ENCODE measurements around the gene CCDC88C. TPM values are rescaled to one million over a fixed set of nuclear protein-coding genes. Genes with fewer than 3 reads are reported as not detected.

Gene CCDC88C
- total and polyA plus RNA-seq, 12 donors = 1.5 to 6.5 (median 3.4) TPM

- 91 to 92% (median 91%) methylated on average over 24 to 26 of the region's 26 CpGs for WGBS, 4 donors
- no peaks in the 10 kb centered on the region for H3K36me3 ChIP-seq (replicated peaks in 1 of 2)
- intact Hi-C loops (cut with DNase I) = no loop called here
- H3K4me3 ChIP-seq = no peak overlapping the region
- H3K27me3 ChIP-seq = no peaks in the 10 kb centered on the region
- no peaks in the 10 kb centered on the region for H3K9me3 ChIP-seq (replicated peaks in 1 of 3)
- no peak overlapping the region for H3K27ac ChIP-seq
- TF ChIP-seq POLR2A (IDR thresholded peaks at IDR 0.05) (no peak), CTCF (IDR thresholded peaks at IDR 0.05) (no peak)
- peaks cover 0 to 25% of the 10 kb centered on the region in 2 donors for H3K4me1 ChIP-seq (replicated peaks in 1 of 2)
- DNase-seq = no peak
Measured at GRCh38 chr14:91374879-91375702, 42.5 kb downstream of the CCDC88C start.

DNA sequence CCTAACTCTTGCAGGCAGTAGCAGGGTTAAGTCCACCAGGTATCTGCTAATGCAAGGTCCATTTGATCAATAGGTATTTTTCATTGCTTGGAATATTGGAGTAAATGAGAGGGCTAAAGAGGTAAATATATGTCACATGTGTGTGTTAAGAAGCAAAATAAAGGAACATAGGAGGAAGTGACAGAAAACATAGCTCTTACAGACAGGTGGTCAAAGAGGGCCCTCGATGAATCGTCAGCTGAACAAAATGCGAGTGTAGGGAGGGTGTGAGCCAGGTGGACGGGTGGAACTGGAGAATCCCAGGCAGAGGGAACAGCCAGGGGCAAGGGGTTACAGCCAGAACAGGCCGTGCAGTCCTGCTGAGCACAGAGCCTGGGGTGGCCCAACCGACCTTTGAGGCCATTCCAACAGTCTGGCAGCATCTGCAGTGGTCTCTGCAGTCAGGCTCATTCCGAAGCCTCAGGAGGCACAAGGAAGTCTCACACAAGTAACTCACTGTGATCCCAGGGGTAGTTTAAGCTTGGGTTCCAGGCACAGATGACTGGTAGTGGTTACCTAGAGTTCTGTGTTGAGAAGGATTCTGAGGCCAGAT is 43.2 kb downstream of the CCDC88C start:
- intact Hi-C loops (cut with DNase I) = no loop called here
- peaks cover 0 to 25% of the 10 kb centered on the region in 2 donors for H3K4me1 ChIP-seq (replicated peaks in 1 of 2)
- no peak for TF ChIP-seq CTCF (IDR thresholded peaks at IDR 0.05)
- no peaks in the 10 kb centered on the region for H3K36me3 ChIP-seq (replicated peaks in 1 of 2)
- no peak for DNase-seq
- H3K27ac ChIP-seq = no peak overlapping the region
- H3K4me3 ChIP-seq = no peak overlapping the region
- no peaks in the 10 kb centered on the region for H3K27me3 ChIP-seq
- 77 to 85% (median 82%) methylated on average over 7 of the region's 7 CpGs for WGBS, 4 donors
- no peaks in the 10 kb centered on the region for H3K9me3 ChIP-seq (replicated peaks in 1 of 3)

- TF ChIP-seq POLR2A (IDR thresholded peaks at IDR 0.05) (no peak), CTCF (IDR thresholded peaks at IDR 0.05) (no peak)
- Histone ChIP-seq H3K27ac (no peak overlapping the region), H3K9me3 (replicated peaks in 1 of 3) (no peaks in the 10 kb centered on the region), H3K27me3 (no peaks in the 10 kb centered on the region), H3K36me3 (replicated peaks in 1 of 2) (no peaks in the 10 kb centered on the region), H3K4me3 (no peak overlapping the region), H3K4me1 (replicated peaks in 1 of 2) (peaks cover 0 to 25% of the 10 kb centered on the region in 2 donors)
- WGBS, 4 donors = 53 to 62% (median 56%) methylated on average over 9 to 11 of the region's 11 CpGs
- intact Hi-C loops (cut with DNase I) = no loop called here
- DNase-seq = no peak
Measured at GRCh38 chr14:91373591-91374254, 43.9 kb downstream of the CCDC88C start.
